Psoas muscle (tissue), 8 donors: Measurements from ENCODE around the gene PEF1. TPM values are rescaled to one million over a fixed set of nuclear protein-coding genes. Genes with fewer than 3 reads are reported as not detected.

Source experiments
- ATAC-seq, 4 donors: fragments of 200-7000 bp; cut with Tn5 transposase; one replicate each; pipeline ENCODE4 v1.9.1; 2020; ENCODE audit warnings: moderate library complexity in 3 of 4, mild to moderate bottlenecking in 2 of 4
- DNase-seq, 2 donors: peaks; one replicate each; pipeline ENCODE4 v3.0.0-alpha.2; 2020
- H3K27ac ChIP-seq: fragments of 200-600 bp; one replicate; pipeline ENCODE4 v1.8.0; 2022
- H3K27me3 ChIP-seq, 3 donors: fragments of 200-600 bp in 1 of 3; one replicate each; pipeline versions ENCODE4 v1.6.1 to v1.8.0; 2013 to 2022; ENCODE audit warnings: low read length in 2 of 3, mild to moderate bottlenecking in 2 of 3, moderate library complexity in 1 of 3; ENCODE audit not compliant: insufficient read depth in 3 of 3
- H3K36me3 ChIP-seq, 2 donors: fragments of 200-600 bp in 1 of 2; one replicate each; pipeline versions ENCODE4 v1.6.1 to v1.8.0; 2013 to 2022; ENCODE audit warnings: low read depth in 1 of 2, mild to moderate bottlenecking in 1 of 2, moderate library complexity in 1 of 2; ENCODE audit not compliant: insufficient read depth in 1 of 2
- H3K4me1 ChIP-seq: fragments of 200-600 bp; one replicate; pipeline ENCODE4 v1.8.0; 2022
- H3K4me3 ChIP-seq: fragments of 200-600 bp; one replicate; pipeline ENCODE4 v1.8.0; 2022; ENCODE audit warnings: mild to moderate bottlenecking
- H3K9me3 ChIP-seq: fragments of 200-600 bp; one replicate; pipeline ENCODE4 v1.8.0; 2022
- WGBS, 3 donors: extraction: QIAGEN DNeasy Blood & Tissue Kit; methylation state at CpG; one replicate each; pipeline versions ENCODE4 v1.1.6 to v1.1.7; 2013; 5-methylcytosine and 5-hydroxymethylcytosine counted together
- intact Hi-C, 2 donors: fragments of 100-400 bp; cut with DNase I; formaldehyde crosslinking; loops; one replicate each; pipeline versions ENCODE4 v1.11.0 to v1.14.2; 2022
- polyA plus RNA-seq, 3 donors: library from polyadenylated mRNA; stranded (reverse); fragments of 200-250 nt; gene quantifications; one replicate each; pipeline ENCODE4 v1.2.3, GENCODE V29; 2013
- total RNA-seq, 4 donors: library from RNA; stranded (reverse); fragmentation: NEBNext Ultra II Directional in 2 of 4; extraction: Animal tissue kit (Norgen Biotek cat#: 25700) in 2 of 4; gene quantifications; one replicate each; pipeline versions ENCODE4 v1.2.1 to v1.2.4, GENCODE V29; 2021 to 2023
- TF ChIP-seq, protein P1 (sequence below): fragments of 200-600 bp; IDR thresholded peaks from one replicate; pipeline ENCODE4 v1.8.0; 2022; ENCODE audit warnings: antibody characterized with exemption
- donor health status: healthy with polysubstance abuse.
- donor health status: DM: no; HTN: no; CAD: no; lungs with moderate emphysema.
- donor health status: Bipolar disorder and iron deficiency.
- donor health status: healthy.
- donor health status: DM: yes; HTN: yes; CAD: no.
- donor health status: DM: no; HTN: no; CAD: no.
- donor health status: DM: no; HTN: no; CAD: no.
- donor health status: DM: yes; HTN: yes; CAD: no.

PEF1 gene
- total and polyA plus RNA-seq, 7 donors = 22.1 to 57.4 (median 30.7) TPM

DNA sequence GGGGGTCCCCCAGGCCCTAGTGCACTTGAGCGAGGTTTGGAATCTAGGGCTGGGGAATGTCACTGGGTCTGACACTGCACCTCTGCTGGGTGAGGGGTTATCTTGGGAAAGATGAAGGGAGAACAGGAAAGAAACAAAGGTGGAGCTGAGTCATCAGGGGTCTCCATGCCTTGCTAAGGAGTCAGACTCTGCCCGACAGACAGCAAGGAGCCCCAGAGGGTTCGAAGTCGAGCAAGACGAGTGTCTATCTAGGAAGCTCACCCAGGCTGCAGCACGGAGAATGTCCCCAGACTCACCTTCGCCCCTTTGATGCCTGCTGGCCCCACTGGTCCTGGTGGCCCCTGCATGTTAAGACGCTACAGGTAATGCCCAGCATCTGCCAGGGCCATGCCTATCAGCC, 41.1 kb upstream of the PEF1 start:
- no peak for ATAC-seq
- no peak for DNase-seq
- Histone ChIP-seq H3K4me1 (no peaks in the 10 kb centered on the region), H3K27ac (no peak overlapping the region), H3K36me3 (peaks cover 0 to 11% of the 10 kb centered on the region in 2 donors), H3K9me3 (no peaks in the 10 kb centered on the region), H3K4me3 (no peak overlapping the region), H3K27me3 (peaks cover 0 to 2% (median 0%) of the 10 kb centered on the region in 3 donors)
- TF ChIP-seq, protein P1, sequence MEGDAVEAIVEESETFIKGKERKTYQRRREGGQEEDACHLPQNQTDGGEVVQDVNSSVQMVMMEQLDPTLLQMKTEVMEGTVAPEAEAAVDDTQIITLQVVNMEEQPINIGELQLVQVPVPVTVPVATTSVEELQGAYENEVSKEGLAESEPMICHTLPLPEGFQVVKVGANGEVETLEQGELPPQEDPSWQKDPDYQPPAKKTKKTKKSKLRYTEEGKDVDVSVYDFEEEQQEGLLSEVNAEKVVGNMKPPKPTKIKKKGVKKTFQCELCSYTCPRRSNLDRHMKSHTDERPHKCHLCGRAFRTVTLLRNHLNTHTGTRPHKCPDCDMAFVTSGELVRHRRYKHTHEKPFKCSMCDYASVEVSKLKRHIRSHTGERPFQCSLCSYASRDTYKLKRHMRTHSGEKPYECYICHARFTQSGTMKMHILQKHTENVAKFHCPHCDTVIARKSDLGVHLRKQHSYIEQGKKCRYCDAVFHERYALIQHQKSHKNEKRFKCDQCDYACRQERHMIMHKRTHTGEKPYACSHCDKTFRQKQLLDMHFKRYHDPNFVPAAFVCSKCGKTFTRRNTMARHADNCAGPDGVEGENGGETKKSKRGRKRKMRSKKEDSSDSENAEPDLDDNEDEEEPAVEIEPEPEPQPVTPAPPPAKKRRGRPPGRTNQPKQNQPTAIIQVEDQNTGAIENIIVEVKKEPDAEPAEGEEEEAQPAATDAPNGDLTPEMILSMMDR = no peak
- intact Hi-C loops = no loop called here
- 86 to 90% (median 89%) methylated on average over 8 of the region's 8 CpGs for WGBS, 3 donors

GRCh38 chr1:31683997-31684396, 39.3 kb upstream of the PEF1 start:
- Histone ChIP-seq H3K4me3 (no peak overlapping the region), H3K9me3 (no peaks in the 10 kb centered on the region), H3K4me1 (no peaks in the 10 kb centered on the region), H3K27me3 (peaks cover 0 to 2% (median 0%) of the 10 kb centered on the region in 3 donors), H3K27ac (no peak overlapping the region), H3K36me3 (peaks cover 0 to 7% of the 10 kb centered on the region in 2 donors)
- intact Hi-C loops = no loop called here
- ATAC-seq (peak; percentile 44 to 83 (median 68)), DNase-seq (no peak)
- 71 to 78% (median 72%) methylated on average over 10 to 11 of the region's 11 CpGs for WGBS, 3 donors
- TF ChIP-seq, protein P1 = peak; percentile 40

DNA sequence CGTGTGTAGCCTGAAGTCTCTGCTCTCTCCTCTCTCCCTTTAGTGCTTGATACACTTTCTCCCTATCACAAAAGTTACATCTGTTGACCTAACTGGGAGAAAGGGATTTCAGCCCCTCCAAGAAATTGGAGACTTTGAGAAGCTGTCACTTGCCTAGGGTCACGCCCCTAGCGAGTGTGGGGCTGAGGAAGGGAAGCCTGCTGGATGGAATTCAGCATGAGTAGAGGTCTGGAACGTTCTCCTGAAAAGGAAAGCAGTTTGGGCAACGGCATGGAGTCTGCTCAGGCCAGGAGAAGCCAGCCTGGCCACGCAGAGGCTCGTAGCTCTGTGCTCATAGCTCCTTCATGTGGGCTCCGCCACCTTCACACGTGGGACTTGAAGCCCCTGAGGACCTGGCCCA, 36.7 kb upstream of the PEF1 start:
- intact Hi-C loops = no loop called here
- no peak overlapping the region for H3K27ac ChIP-seq
- WGBS, 3 donors = 68 to 74% (median 70%) methylated on average over 9 of the region's 9 CpGs
- no peak for DNase-seq
- no peaks in the 10 kb centered on the region for H3K27me3 ChIP-seq
- no peaks in the 10 kb centered on the region for H3K9me3 ChIP-seq
- H3K4me1 ChIP-seq = no peaks in the 10 kb centered on the region
- TF ChIP-seq, protein P1 = no peak
- peaks cover 0 to 7% of the 10 kb centered on the region in 2 donors for H3K36me3 ChIP-seq
- no peak overlapping the region for H3K4me3 ChIP-seq
- no peak for ATAC-seq

DNA sequence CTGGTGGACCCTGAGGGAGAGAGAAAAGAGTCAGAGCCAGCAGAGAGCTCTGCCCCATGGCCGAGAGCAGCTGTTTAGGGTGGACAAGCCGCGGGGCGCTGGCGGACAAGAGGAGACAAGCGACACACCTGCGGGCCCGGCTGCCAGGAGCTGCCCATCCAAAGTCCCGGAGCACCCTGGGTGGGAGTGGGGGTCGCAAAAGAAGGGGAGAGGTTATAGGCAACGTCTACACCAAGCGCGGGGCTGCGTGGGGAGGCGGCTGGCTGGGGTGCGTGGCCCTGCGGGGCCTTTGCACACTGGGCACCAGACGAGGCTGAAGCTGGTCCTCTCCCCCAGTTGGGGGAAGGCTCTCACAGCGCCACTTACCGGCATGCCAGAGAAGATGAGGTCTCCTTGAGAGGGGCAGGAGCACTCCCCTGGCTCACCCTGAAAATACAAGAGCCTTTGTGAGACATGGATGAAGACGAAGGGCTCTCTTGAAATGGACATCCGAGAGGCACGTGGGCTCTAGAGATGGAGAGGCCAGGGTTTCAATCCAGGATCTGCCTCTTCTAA, 35.1 kb upstream of the PEF1 start:
- peaks cover 9% of the 10 kb centered on the region for H3K4me1 ChIP-seq
- TF ChIP-seq, protein P1 = no peak
- DNase-seq = no peak
- no peak overlapping the region for H3K4me3 ChIP-seq
- 83 to 87% (median 85%) methylated on average over 19 to 23 of the region's 23 CpGs for WGBS, 3 donors
- peaks cover 0 to 7% of the 10 kb centered on the region in 2 donors for H3K36me3 ChIP-seq
- no peaks in the 10 kb centered on the region for H3K27me3 ChIP-seq
- no peak for ATAC-seq
- intact Hi-C loops = no loop called here
- H3K9me3 ChIP-seq = no peaks in the 10 kb centered on the region
- H3K27ac ChIP-seq = no peak overlapping the region

- Histone ChIP-seq H3K4me3 (no peak overlapping the region), H3K4me1 (peaks cover 9% of the 10 kb centered on the region), H3K9me3 (no peaks in the 10 kb centered on the region), H3K27ac (no peak overlapping the region), H3K27me3 (no peaks in the 10 kb centered on the region), H3K36me3 (peaks cover 0 to 7% of the 10 kb centered on the region in 2 donors)
- ATAC-seq (no peak), DNase-seq (no peak)
- intact Hi-C loops = no loop called here
- 13 to 37% (median 29%) methylated on average over 2 of the region's 2 CpGs for WGBS, 3 donors
- TF ChIP-seq, protein P1 = no peak
Observed at GRCh38 chr1:31679091-31679490, 34.4 kb upstream of the PEF1 start.
